Endothelial cell of umbilical vein (primary cell): ENCODE measurements around the gene SPACA4. TPM values are rescaled to one million over a fixed set of nuclear protein-coding genes. Genes with fewer than 3 reads are reported as not detected.

Source experiments
- BruUV-seq: library from RNA; stranded (reverse); fragments of 400-500 nt; replicated peaks from 2 replicates; lab custom pipeline; 2021; lab: Mats Ljungman, UMichigan
- CTCF ChIA-PET: fragments of 300-600, 350-600 bp; sonication (Branson Sonifier 250); formaldehyde crosslinking; loops from one replicate; lab custom pipeline; 2021; ENCODE audit warnings: antibody characterized with exemption, inconsistent platforms; lab: Charles Lee
- POLR2A ChIA-PET: fragments of 300-600, 350-600 bp; sonication (Branson Sonifier 250); formaldehyde crosslinking; loops from one replicate; lab custom pipeline; 2021; ENCODE audit warnings: antibody characterized with exemption, inconsistent platforms; lab: Charles Lee
- DNase-seq: peaks from one replicate; pipeline ENCODE4 v3.0.0-alpha.2; 2011; ENCODE audit warnings: low read depth, low spot score
- FAIRE-seq: peaks from 2 replicates; lab custom pipeline; 2011; peaks lifted over from hg19 to GRCh38; lab: Jason Lieb, UNC
- H2AFZ ChIP-seq: 2 replicates; pipeline ENCODE4 v1.6.0; 2012; ENCODE audit warnings: low read depth, low read length, control low read depth, inconsistent platforms
- H3K27ac ChIP-seq: 2 replicates; pipeline ENCODE4 v1.5.1; 2011; ENCODE audit warnings: low read depth, mild to moderate bottlenecking, control low read depth, low read length, moderate library complexity; ENCODE audit not compliant: insufficient read depth
- H3K27me3 ChIP-seq, 2 experiments: 2 replicates each; pipeline versions ENCODE4 v1.6.0 to v1.6.1; 2011; ENCODE audit warnings: low read length in 2 of 2, mixed read lengths in 1 of 2; ENCODE audit not compliant: control insufficient read depth in 2 of 2, insufficient read depth in 2 of 2
- H3K36me3 ChIP-seq, 2 experiments: 2 replicates in 1 of 2; 3 replicates in 1 of 2; pipeline ENCODE4 v1.5.1; 2011; ENCODE audit warnings: low read length in 2 of 2, mild to moderate bottlenecking in 1 of 2, moderate library complexity in 1 of 2; ENCODE audit not compliant: control insufficient read depth in 2 of 2, insufficient read depth in 2 of 2; ENCODE audit errors: extremely low read depth in 1 of 2
- H3K4me1 ChIP-seq: 3 replicates; pipeline ENCODE4 v1.5.1; 2011; ENCODE audit warnings: mild to moderate bottlenecking, low read length; ENCODE audit not compliant: control insufficient read depth, insufficient read depth; ENCODE audit errors: extremely low read depth
- H3K4me2 ChIP-seq: 2 replicates; pipeline ENCODE4 v1.6.1; 2011; ENCODE audit warnings: low read length, control low read depth, mixed read lengths; ENCODE audit not compliant: insufficient read depth
- H3K4me3 ChIP-seq, 3 experiments: fragments of 200-600 bp in 1 of 3; sonication (generic), shearing (Covaris generic) in 1 of 3; replicated peaks in 1 of 3; 2 replicates each; pipeline ENCODE4 v1.5.1; 2011 to 2016; ENCODE audit warnings: control low read depth in 3 of 3, low read length in 3 of 3, mild to moderate bottlenecking in 2 of 3, inconsistent platforms in 1 of 3, low read depth in 1 of 3, moderate library complexity in 1 of 3; ENCODE audit not compliant: insufficient read depth in 1 of 3
- H3K79me2 ChIP-seq: 2 replicates; pipeline ENCODE4 v1.6.0; 2012; ENCODE audit warnings: low read length, inconsistent platforms; ENCODE audit not compliant: control insufficient read depth, insufficient read depth
- H3K9ac ChIP-seq: replicated peaks from 2 replicates; pipeline ENCODE3; 2011; ENCODE audit warnings: low read length, control low read depth; ENCODE audit not compliant: insufficient read depth; ENCODE audit errors: extremely low read depth
- H3K9me1 ChIP-seq: replicated peaks from 3 replicates; pipeline ENCODE4 v1.6.0; 2011; ENCODE audit warnings: mild to moderate bottlenecking, low read length; ENCODE audit not compliant: control insufficient read depth, insufficient read depth; ENCODE audit errors: extremely low read depth
- H3K9me3 ChIP-seq: replicated peaks from 2 replicates; pipeline ENCODE4 v1.5.1; 2012; ENCODE audit warnings: low read length, inconsistent platforms; ENCODE audit not compliant: control insufficient read depth, insufficient read depth
- H4K20me1 ChIP-seq: replicated peaks from 2 replicates; pipeline ENCODE3; 2011; ENCODE audit warnings: mild to moderate bottlenecking, low read length; ENCODE audit not compliant: control insufficient read depth, insufficient read depth; ENCODE audit errors: extremely low read depth
- EZH2 ChIP-seq: IDR thresholded peaks from 2 replicates; pipeline ENCODE4 v1.6.1; 2012; ENCODE audit warnings: borderline replicate concordance, low read depth, mild to moderate bottlenecking, moderate library complexity, low read length, inconsistent platforms; ENCODE audit not compliant: severe bottlenecking
- FOS ChIP-seq: IDR thresholded peaks from 2 replicates; pipeline ENCODE4 v1.6.1; 2011; ENCODE audit warnings: mild to moderate bottlenecking, low read length, moderate library complexity, borderline replicate concordance; ENCODE audit not compliant: insufficient read depth
- dilution Hi-C: fragments of 300-500 bp; cut with MboI; formaldehyde crosslinking; loops from one replicate; pipeline ENCODE4 v1.15.0; 2019; ENCODE audit warnings: low sequenced_read_pairs; ENCODE audit not compliant: extremely low pct_ligation_motif_present
- intact Hi-C: fragments of 100-400 bp; cut with micrococcal nuclease; formaldehyde crosslinking; loops from one replicate; pipeline ENCODE4 v1.10.0; 2022
- polyA plus RNA-seq, 4 experiments: library from polyadenylated mRNA; depleted of rRNA in 3 of 4; stranded (reverse) in 3 of 4; unstranded in 1 of 4; fragments of >200 nt; gene quantifications; 2 replicates each; pipeline versions ENCODE4 v1.2.1 to v1.2.3, GENCODE V29; 2011 to 2012; ENCODE audit warnings: missing spikeins in 1 of 4
- total RNA-seq: library from RNA; stranded (reverse); gene quantifications from 2 replicates; pipeline ENCODE4 v1.2.3, GENCODE V29; 2021
- TF ChIP-seq, protein P1 (sequence below), 2 donors: IDR thresholded peaks; 1 replicate in 1 of 2; 2 replicates in 1 of 2; pipeline ENCODE4 v1.5.1; 2011; ENCODE audit warnings: low read length in 2 of 2, mild to moderate bottlenecking in 2 of 2, moderate library complexity in 2 of 2, control low read depth in 1 of 2, inconsistent platforms in 1 of 2, low read depth in 1 of 2; ENCODE audit not compliant: insufficient read depth in 1 of 2; ENCODE audit errors: extremely low read depth in 1 of 2

SPACA4 gene
- total and polyA plus RNA-seq, 2 donors (not counting 3 experiments of a cell fraction or from before 2014, with no cell fraction given), result not detected

DNA sequence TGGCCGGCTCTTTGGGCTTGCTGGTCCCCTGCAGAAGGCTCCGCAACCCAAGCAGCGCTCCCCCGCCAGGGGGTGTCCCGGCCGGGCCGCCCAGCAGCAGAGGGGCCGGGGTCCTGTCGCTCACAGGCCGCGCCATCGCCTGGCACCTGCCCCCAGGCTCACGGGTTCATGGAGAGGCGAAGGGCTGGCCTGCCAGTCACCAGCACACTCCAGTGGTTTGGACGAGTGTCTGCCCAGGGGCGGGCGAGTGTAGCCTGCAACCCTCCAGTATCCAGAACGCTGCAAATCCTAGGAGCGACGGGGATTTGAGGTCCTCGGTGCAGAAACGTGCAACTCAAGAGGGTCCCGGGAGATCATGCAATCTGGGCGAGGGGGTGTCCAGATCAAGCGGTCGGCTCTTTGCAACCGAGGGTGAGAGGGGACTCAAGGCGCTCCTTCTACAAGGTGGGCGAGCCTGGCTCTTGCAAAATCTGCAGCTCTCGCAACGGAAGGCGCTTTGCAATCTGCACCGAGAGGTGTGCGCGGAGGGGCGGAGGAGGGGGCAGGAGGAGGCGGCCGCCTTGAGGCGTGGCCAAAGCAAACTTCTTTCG lies 30.4 kb downstream of the SPACA4 start, which contains the start of gene DBP:
Gene DBP, minus strand, starts transcription at position 521 of the 590 bp plus-strand sequence. Its CDS starts 385 bp downstream, at position 136.
- peak within 1 kb of the TSS in 2 of 3 experiments; percentile 30 to 34 for H3K4me3 ChIP-seq
- ChIA-PET POLR2A (no interaction called here), CTCF (no interaction called here)
- H2AFZ ChIP-seq, result peak within 1 kb of the TSS; percentile 76
- H3K79me2 ChIP-seq, result no peaks in the 10 kb centered on the region
- FAIRE-seq, result no peak
- no peaks in the 10 kb centered on the region for H3K36me3 ChIP-seq
- peak within 1 kb of the TSS; percentile 45 for H3K9ac ChIP-seq
- no peak within 1 kb of the TSS for H3K27ac ChIP-seq
- dilution Hi-C loops (no loop called here), intact Hi-C loops (loop anchor here (1.0 to 10.0 kb wide), 3 partner anchors 18 to 358 kb away; partner anchors contain the start of genes GYS1, RPL18, RUVBL2 and SPHK2)
- H3K9me3 ChIP-seq, result no peaks in the 10 kb centered on the region
- H4K20me1 ChIP-seq, result no peaks in the 10 kb centered on the region
- H3K4me2 ChIP-seq, result peak within 1 kb of the TSS; percentile 49
- no peak for DNase-seq
- H3K9me1 ChIP-seq, result no peaks in the 10 kb centered on the region
- H3K27me3 ChIP-seq, result peaks cover 3 to 13% of the 10 kb centered on the region in 2 experiments
- BruUV-seq, result no TSS peak
- TF ChIP-seq EZH2 (peak; percentile 43), FOS (no peak)
- TF ChIP-seq, protein P1, sequence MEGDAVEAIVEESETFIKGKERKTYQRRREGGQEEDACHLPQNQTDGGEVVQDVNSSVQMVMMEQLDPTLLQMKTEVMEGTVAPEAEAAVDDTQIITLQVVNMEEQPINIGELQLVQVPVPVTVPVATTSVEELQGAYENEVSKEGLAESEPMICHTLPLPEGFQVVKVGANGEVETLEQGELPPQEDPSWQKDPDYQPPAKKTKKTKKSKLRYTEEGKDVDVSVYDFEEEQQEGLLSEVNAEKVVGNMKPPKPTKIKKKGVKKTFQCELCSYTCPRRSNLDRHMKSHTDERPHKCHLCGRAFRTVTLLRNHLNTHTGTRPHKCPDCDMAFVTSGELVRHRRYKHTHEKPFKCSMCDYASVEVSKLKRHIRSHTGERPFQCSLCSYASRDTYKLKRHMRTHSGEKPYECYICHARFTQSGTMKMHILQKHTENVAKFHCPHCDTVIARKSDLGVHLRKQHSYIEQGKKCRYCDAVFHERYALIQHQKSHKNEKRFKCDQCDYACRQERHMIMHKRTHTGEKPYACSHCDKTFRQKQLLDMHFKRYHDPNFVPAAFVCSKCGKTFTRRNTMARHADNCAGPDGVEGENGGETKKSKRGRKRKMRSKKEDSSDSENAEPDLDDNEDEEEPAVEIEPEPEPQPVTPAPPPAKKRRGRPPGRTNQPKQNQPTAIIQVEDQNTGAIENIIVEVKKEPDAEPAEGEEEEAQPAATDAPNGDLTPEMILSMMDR (IDR thresholded peaks at IDR 0.05; ENCODE audit: extremely low read depth in 1 of 2, insufficient read depth in 1 of 2, low read depth in 1 of 2, low read length in 2 of 2), result peak; percentile 3 to 9
- peaks cover 26% of the 10 kb centered on the region for H3K4me1 ChIP-seq
